ENCODE data around the gene TRIM33. TPM values are rescaled to one million over a fixed set of nuclear protein-coding genes. Genes with fewer than 3 reads are reported as not detected.

The TRIM33 gene
- total and polyA plus RNA-seq, 2 of the 13 experiments (the other 11 are each of a cell fraction or from before 2014, with no cell fraction given) = 35.5 to 42.2 TPM

GRCh38 chr1:114479134-114479533 is 31.9 kb downstream of the TRIM33 start:
- CTCF ChIA-PET (ENCODE audit: low intra/inter-chr PET ratio, low total read pairs) = no interaction called here
- no TSS peak for BruUV-seq (replicated peaks)

GRCh38 chr1:114473796-114474195 is 37.2 kb downstream of the TRIM33 start:
- Histone ChIP-seq H2AFZ (ENCODE audit: low read length) (no peak overlapping the region), H3K9me3 (ENCODE audit: low read length) (no peaks in the 10 kb centered on the region), H3K4me2 (ENCODE audit: low read depth, low read length) (no peak overlapping the region), H4K20me1 (ENCODE audit: insufficient read depth, low read length) (no peaks in the 10 kb centered on the region), H3K4me1 (ENCODE audit: insufficient read depth, low read length) (peaks cover 77% of the 10 kb centered on the region), H3K9ac (ENCODE audit: insufficient read depth, low read depth, low read length) (no peak overlapping the region), H3K27me3 (ENCODE audit: control insufficient read depth in 1 of 2, insufficient read depth in 2 of 2, low read length in 2 of 2) (no peaks in the 10 kb centered on the region), H3K4me3 (replicated peaks in 1 of 3; ENCODE audit: insufficient read depth in 1 of 3, low read depth in 2 of 3, low read length in 3 of 3) (no peak overlapping the region), H3K79me2 (ENCODE audit: insufficient read depth, low read length) (peaks cover 99% of the 10 kb centered on the region), H3K36me3 (replicated peaks in 1 of 2; ENCODE audit: control insufficient read depth in 1 of 2, insufficient read depth in 2 of 2, low read length in 2 of 2) (no peaks in the 10 kb centered on the region), H3K27ac (ENCODE audit: extremely low read length, insufficient read depth, low read length) (peak overlapping the region; percentile 9)
- in situ Hi-C loops (cut with HindIII; ENCODE audit: extremely low pct_ligation_motif_present, low pct_unique_long_range_greater_than_20kb) (no loop called here), intact Hi-C loops (cut with micrococcal nuclease; ENCODE audit: unreplicated experiment) (no loop called here)
- no peak for DNase-seq (ENCODE audit: low spot score)
- POLR2A ChIA-PET = no interaction called here
- ATAC-seq = no peak
- FAIRE-seq = no peak
- no peak for TF ChIP-seq SALL2 (CRISPR knock-in tag; IDR thresholded peaks at IDR 0.05)
- TF ChIP-seq ZNF770 (CRISPR knock-in tag; IDR thresholded peaks at IDR 0.05) = peak; percentile 69
- no peak for TF ChIP-seq E2F5 (CRISPR knock-in tag; conservative IDR thresholded peaks at IDR 0.05)
- no peak for TF ChIP-seq ZNF747 (CRISPR knock-in tag; IDR thresholded peaks at IDR 0.05; ENCODE audit: borderline replicate concordance)
- no peak for TF ChIP-seq SNRNP70 (IDR thresholded peaks at IDR 0.05; ENCODE audit: low read depth, low read length)
- no peak for TF ChIP-seq ZNF331 (CRISPR knock-in tag; IDR thresholded peaks at IDR 0.05)
- TF ChIP-seq SNAI1 (CRISPR knock-in tag; IDR thresholded peaks at IDR 0.05; ENCODE audit: borderline replicate concordance) = no peak
- no TSS peak for BruUV-seq (replicated peaks)
- over 99% methylated on average over 6 of the region's 6 CpGs for WGBS (ENCODE audit: low lambda C conversion rate)
- CTCF ChIA-PET (ENCODE audit: low intra/inter-chr PET ratio, low total read pairs) = no interaction called here

More at GRCh38 chr1:114479134-114479533, 31.9 kb downstream of the TRIM33 start:
- no peak for TF ChIP-seq ZNF383 (CRISPR knock-in tag; IDR thresholded peaks at IDR 0.05; ENCODE audit: borderline replicate concordance)
- no peak overlapping the region for H3K9ac ChIP-seq (ENCODE audit: insufficient read depth, low read depth, low read length)
- no peaks in the 10 kb centered on the region for H4K20me1 ChIP-seq (ENCODE audit: insufficient read depth, low read length)
- no peak overlapping the region for H3K27ac ChIP-seq (ENCODE audit: extremely low read length, insufficient read depth, low read length)
- intact Hi-C loops (cut with micrococcal nuclease; ENCODE audit: unreplicated experiment) = no loop called here
- H3K4me2 ChIP-seq (ENCODE audit: low read depth, low read length) = no peak overlapping the region
- 0 out of 5 replicates have a peak, but pooled peaks cover 0 to 3% of the 10 kb centered on the region in 2 experiments for H3K36me3 ChIP-seq (replicated peaks in 1 of 2; ENCODE audit: control insufficient read depth in 1 of 2, insufficient read depth in 2 of 2, low read length in 2 of 2)
- no peak overlapping the region for H3K4me3 ChIP-seq (replicated peaks in 1 of 3; ENCODE audit: insufficient read depth in 1 of 3, low read depth in 2 of 3, low read length in 3 of 3)
- no peak overlapping the region for H2AFZ ChIP-seq (ENCODE audit: low read length)
- POLR2A ChIA-PET = no interaction called here
- H3K9me3 ChIP-seq (ENCODE audit: low read length) = no peaks in the 10 kb centered on the region
- peaks cover 60% of the 10 kb centered on the region for H3K4me1 ChIP-seq (ENCODE audit: insufficient read depth, low read length)
- H3K79me2 ChIP-seq (ENCODE audit: insufficient read depth, low read length) = peaks cover 91% of the 10 kb centered on the region
- in situ Hi-C loops (cut with HindIII; ENCODE audit: extremely low pct_ligation_motif_present, low pct_unique_long_range_greater_than_20kb) = no loop called here
- no peak for DNase-seq (ENCODE audit: low spot score)
- no peaks in the 10 kb centered on the region for H3K27me3 ChIP-seq (ENCODE audit: control insufficient read depth in 1 of 2, insufficient read depth in 2 of 2, low read length in 2 of 2)
- 96% methylated on average over 2 of the region's 2 CpGs for WGBS (ENCODE audit: low lambda C conversion rate)
- no peak for ATAC-seq
- no peak for FAIRE-seq
